SU-DHL-6 (cell line): ENCODE data around the gene MTRF1.

Experiments
- EZH2phosphoT487 ChIP-seq: fragments of 200-600 bp; sonication (generic), shearing (Covaris generic); conservative IDR thresholded peaks from 2 replicates; pipeline ENCODE4 v1.6.1; 2018; ENCODE audit warnings: mild to moderate bottlenecking, antibody characterized with exemption, low read length, moderate library complexity, mixed read lengths
- TF ChIP-seq, protein P1 (sequence below): fragments of 200-600 bp; sonication (generic); IDR thresholded peaks from one replicate; pipeline ENCODE4 v1.5.1; 2017; ENCODE audit warnings: antibody characterized with exemption, mild to moderate bottlenecking, low read length, moderate library complexity; ENCODE audit not compliant: insufficient read depth, poor library complexity, severe bottlenecking

DNA sequence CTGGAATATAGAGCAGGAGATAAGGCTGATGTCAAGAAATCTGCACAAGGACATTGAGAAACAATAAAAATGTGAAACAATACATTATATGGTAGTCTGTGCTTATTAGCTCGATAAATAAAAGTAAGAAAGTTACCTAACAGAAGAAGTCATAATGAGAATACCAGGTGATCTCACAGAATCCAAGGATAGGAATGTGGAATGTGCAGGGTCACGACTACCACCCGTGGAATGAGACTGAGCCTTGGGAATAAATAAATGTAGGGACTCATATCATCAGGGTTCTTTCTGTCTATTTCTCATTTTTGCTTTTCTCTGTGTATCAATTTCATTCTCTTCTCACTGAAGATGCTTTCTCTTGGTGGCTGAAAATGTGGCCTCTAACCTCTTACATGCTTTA is 43.0 kb downstream of the MTRF1 start:
- TF ChIP-seq, protein P1, sequence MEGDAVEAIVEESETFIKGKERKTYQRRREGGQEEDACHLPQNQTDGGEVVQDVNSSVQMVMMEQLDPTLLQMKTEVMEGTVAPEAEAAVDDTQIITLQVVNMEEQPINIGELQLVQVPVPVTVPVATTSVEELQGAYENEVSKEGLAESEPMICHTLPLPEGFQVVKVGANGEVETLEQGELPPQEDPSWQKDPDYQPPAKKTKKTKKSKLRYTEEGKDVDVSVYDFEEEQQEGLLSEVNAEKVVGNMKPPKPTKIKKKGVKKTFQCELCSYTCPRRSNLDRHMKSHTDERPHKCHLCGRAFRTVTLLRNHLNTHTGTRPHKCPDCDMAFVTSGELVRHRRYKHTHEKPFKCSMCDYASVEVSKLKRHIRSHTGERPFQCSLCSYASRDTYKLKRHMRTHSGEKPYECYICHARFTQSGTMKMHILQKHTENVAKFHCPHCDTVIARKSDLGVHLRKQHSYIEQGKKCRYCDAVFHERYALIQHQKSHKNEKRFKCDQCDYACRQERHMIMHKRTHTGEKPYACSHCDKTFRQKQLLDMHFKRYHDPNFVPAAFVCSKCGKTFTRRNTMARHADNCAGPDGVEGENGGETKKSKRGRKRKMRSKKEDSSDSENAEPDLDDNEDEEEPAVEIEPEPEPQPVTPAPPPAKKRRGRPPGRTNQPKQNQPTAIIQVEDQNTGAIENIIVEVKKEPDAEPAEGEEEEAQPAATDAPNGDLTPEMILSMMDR: no peak
- TF ChIP-seq EZH2phosphoT487: no peak
